ENCODE results near the gene TBC1D17.

Gene TBC1D17

GRCh38 chr19:49896863-49897621 lies 19.5 kb downstream of the TBC1D17 start, which contains the start of gene IL4I1:
Gene IL4I1, minus strand, starts transcription at chr19:49896887. Its CDS starts 727 bp downstream, at chr19:49896160.
- DNase-seq = no peak

GRCh38 chr19:49904136-49904535 lies 26.6 kb downstream of the TBC1D17 start:
- no peak for DNase-seq

GRCh38 chr19:49906879-49907564 lies 29.5 kb downstream of the TBC1D17 start:
- no peak for DNase-seq

GRCh38 chr19:49907745-49908446 lies 30.4 kb downstream of the TBC1D17 start:
- no peak for DNase-seq

GRCh38 chr19:49908480-49909420 lies 31.2 kb downstream of the TBC1D17 start:
- no peak for DNase-seq

GRCh38 chr19:49910179-49910578 lies 32.7 kb downstream of the TBC1D17 start:
- DNase-seq = no peak

- DNase-seq = no peak
Measured at GRCh38 chr19:49911381-49912145, 34.1 kb downstream of the TBC1D17 start.

- no peak for DNase-seq
Measured at GRCh38 chr19:49912965-49913685, 35.6 kb downstream of the TBC1D17 start.

- no peak for DNase-seq
Measured at GRCh38 chr19:49913720-49914119, 36.2 kb downstream of the TBC1D17 start.

- no peak for DNase-seq
Measured at GRCh38 chr19:49915271-49915670, 37.8 kb downstream of the TBC1D17 start.

GRCh38 chr19:49916839-49917733 lies 39.6 kb downstream of the TBC1D17 start:
- DNase-seq = no peak

- no peak for DNase-seq
Measured at GRCh38 chr19:49918089-49918488, 40.6 kb downstream of the TBC1D17 start.

- DNase-seq = no peak
Measured at GRCh38 chr19:49920624-49921363, 43.3 kb downstream of the TBC1D17 start.

GRCh38 chr19:49921871-49922795 lies 44.6 kb downstream of the TBC1D17 start:
- no peak for DNase-seq

GRCh38 chr19:49923055-49924003 lies 45.8 kb downstream of the TBC1D17 start:
- DNase-seq = no peak

GRCh38 chr19:49924004-49924880 lies 46.7 kb downstream of the TBC1D17 start:
- no peak for DNase-seq
